ENCODE results near the gene TASL.
"Not testable (repeated sequence)": the region's sequence is repeated elsewhere in the genome, so short reads cannot be mapped to it uniquely, and the experiment has no call there.

The TASL gene

GRCh38 chrX:30580641-30581040, 3.1 kb upstream of the TASL start:
- Histone ChIP-seq H3K27ac (ENCODE audit: low read depth in 2 of 2, low read length in 2 of 2) (no peak overlapping the region), H3K36me3 (ENCODE audit: control insufficient read depth in 2 of 2, insufficient read depth in 2 of 2, low read length in 2 of 2) (no peaks in the 10 kb centered on the region), H3K9ac (ENCODE audit: low read depth in 1 of 2, low read length in 2 of 2) (no peak overlapping the region), H3K4me1 (ENCODE audit: control insufficient read depth in 2 of 2, insufficient read depth in 2 of 2, low read length in 2 of 2) (no peaks in the 10 kb centered on the region), H3K27me3 (ENCODE audit: control insufficient read depth in 2 of 2, insufficient read depth in 2 of 2, low read length in 2 of 2) (no peaks in the 10 kb centered on the region), H3K4me3 (ENCODE audit: low read length in 2 of 2) (no peak overlapping the region), H3K9me3 (ENCODE audit: control insufficient read depth in 2 of 2, low read length in 2 of 2) (no peaks in the 10 kb centered on the region)

GRCh38 chrX:30576881-30577280, 685 bp downstream of the TASL start:
- no peaks in the 10 kb centered on the region for H3K27me3 ChIP-seq (ENCODE audit: control insufficient read depth in 2 of 2, insufficient read depth in 2 of 2, low read length in 2 of 2)
- peak overlapping the region; percentile 55 to 71 for H3K4me3 ChIP-seq (ENCODE audit: low read length in 2 of 2)
- H3K9ac ChIP-seq (ENCODE audit: low read depth in 1 of 2, low read length in 2 of 2) = no peak overlapping the region

DNA sequence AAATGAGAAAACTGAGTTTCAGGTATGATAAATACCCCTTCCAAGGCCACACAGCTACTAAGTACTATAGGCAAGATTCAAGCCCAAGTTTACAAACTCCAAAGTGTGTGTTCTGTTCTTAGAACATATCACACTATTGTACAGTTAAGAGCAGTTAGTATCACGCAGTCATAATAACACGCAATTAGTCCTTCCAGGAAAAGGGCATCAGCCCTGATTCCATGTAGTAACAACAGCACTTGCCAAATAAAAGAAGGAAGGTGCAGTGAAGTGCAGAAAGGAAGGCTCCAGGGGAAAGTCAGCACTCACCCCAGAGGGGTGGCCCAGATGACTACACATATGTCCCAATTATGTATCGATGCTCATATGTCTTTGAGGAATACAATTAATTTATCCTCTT, 4.4 kb downstream of the TASL start:
- Histone ChIP-seq H3K9me3 (ENCODE audit: control insufficient read depth in 2 of 2, low read length in 2 of 2) (no peaks in the 10 kb centered on the region), H3K36me3 (ENCODE audit: control insufficient read depth in 2 of 2, insufficient read depth in 2 of 2, low read length in 2 of 2) (no peaks in the 10 kb centered on the region), H3K27ac (ENCODE audit: low read depth in 2 of 2, low read length in 2 of 2) (no peak overlapping the region), H3K9ac (ENCODE audit: low read depth in 1 of 2, low read length in 2 of 2) (no peak overlapping the region), H3K4me1 (ENCODE audit: control insufficient read depth in 2 of 2, insufficient read depth in 2 of 2, low read length in 2 of 2) (no peaks in the 10 kb centered on the region), H3K27me3 (ENCODE audit: control insufficient read depth in 2 of 2, insufficient read depth in 2 of 2, low read length in 2 of 2) (no peaks in the 10 kb centered on the region), H3K4me3 (ENCODE audit: low read length in 2 of 2) (no peak overlapping the region)

More at GRCh38 chrX:30576881-30577280, 685 bp downstream of the TASL start:
- Histone ChIP-seq H3K36me3 (ENCODE audit: control insufficient read depth in 2 of 2, insufficient read depth in 2 of 2, low read length in 2 of 2) (no peaks in the 10 kb centered on the region), H3K27ac (ENCODE audit: low read depth in 2 of 2, low read length in 2 of 2) (peak overlapping the region; percentile 57 to 77), H3K9me3 (ENCODE audit: control insufficient read depth in 2 of 2, low read length in 2 of 2) (no peaks in the 10 kb centered on the region), H3K4me1 (ENCODE audit: control insufficient read depth in 2 of 2, insufficient read depth in 2 of 2, low read length in 2 of 2) (no peaks in the 10 kb centered on the region)

GRCh38 chrX:30572678-30573077, 4.9 kb downstream of the TASL start:
- no peaks in the 10 kb centered on the region for H3K27me3 ChIP-seq (ENCODE audit: control insufficient read depth in 2 of 2, insufficient read depth in 2 of 2, low read length in 2 of 2)

DNA sequence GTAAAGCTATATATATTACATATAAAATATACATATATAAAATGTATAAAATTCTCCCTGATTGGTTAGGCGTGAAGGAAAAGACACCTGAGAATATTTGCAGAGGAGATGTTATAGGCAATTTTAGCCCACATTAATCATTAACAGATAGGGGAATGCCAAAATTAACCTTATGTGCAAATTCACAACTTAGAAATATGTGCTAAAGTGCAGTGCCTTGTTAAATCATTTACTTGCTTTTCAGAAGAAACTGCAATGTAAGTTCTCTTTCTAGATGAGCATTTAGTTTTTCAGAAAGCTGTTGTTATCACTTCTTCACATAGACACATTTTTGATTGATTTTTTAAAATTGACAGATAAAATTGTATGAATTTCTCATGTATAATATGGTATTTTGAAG, 5.6 kb downstream of the TASL start:
- Histone ChIP-seq H3K27ac (ENCODE audit: low read depth in 2 of 2, low read length in 2 of 2) (no peak overlapping the region), H3K9ac (ENCODE audit: low read depth in 1 of 2, low read length in 2 of 2) (no peak overlapping the region), H3K4me3 (ENCODE audit: low read length in 2 of 2) (no peak overlapping the region), H3K27me3 (ENCODE audit: control insufficient read depth in 2 of 2, insufficient read depth in 2 of 2, low read length in 2 of 2) (no peaks in the 10 kb centered on the region), H3K9me3 (ENCODE audit: control insufficient read depth in 2 of 2, low read length in 2 of 2) (no peaks in the 10 kb centered on the region), H3K4me1 (ENCODE audit: control insufficient read depth in 2 of 2, insufficient read depth in 2 of 2, low read length in 2 of 2) (no peaks in the 10 kb centered on the region), H3K36me3 (ENCODE audit: control insufficient read depth in 2 of 2, insufficient read depth in 2 of 2, low read length in 2 of 2) (no peaks in the 10 kb centered on the region)

More at GRCh38 chrX:30572678-30573077, 4.9 kb downstream of the TASL start:
- H3K4me1 ChIP-seq (ENCODE audit: control insufficient read depth in 2 of 2, insufficient read depth in 2 of 2, low read length in 2 of 2) = no peaks in the 10 kb centered on the region
- no peak overlapping the region for H3K9ac ChIP-seq (ENCODE audit: low read depth in 1 of 2, low read length in 2 of 2)
- no peaks in the 10 kb centered on the region for H3K9me3 ChIP-seq (ENCODE audit: control insufficient read depth in 2 of 2, low read length in 2 of 2)
- H3K36me3 ChIP-seq (ENCODE audit: control insufficient read depth in 2 of 2, insufficient read depth in 2 of 2, low read length in 2 of 2) = no peaks in the 10 kb centered on the region
- H3K27ac ChIP-seq (ENCODE audit: low read depth in 2 of 2, low read length in 2 of 2) = no peak overlapping the region
- no peak overlapping the region for H3K4me3 ChIP-seq (ENCODE audit: low read length in 2 of 2)

DNA sequence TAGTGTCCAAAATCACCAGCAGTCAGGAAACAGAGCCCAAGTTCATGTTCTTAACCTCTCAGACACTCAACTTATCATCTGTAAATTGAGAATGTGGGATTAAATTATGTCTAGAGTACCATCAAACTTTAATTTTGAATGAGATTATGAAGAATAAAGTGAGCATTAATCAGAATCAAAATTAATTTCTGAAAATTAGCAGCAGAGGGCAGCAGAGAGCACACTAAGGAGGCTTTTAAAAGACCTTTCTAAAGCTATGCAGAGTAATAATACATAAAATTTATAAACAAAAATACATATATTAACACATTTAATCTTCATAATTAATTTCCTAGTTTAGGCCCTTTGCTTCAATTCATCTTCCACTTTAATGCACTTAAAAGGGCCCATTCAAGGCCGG, 7.1 kb downstream of the TASL start:
- H3K4me3 ChIP-seq (ENCODE audit: low read length in 2 of 2) = no peak overlapping the region
- H3K27me3 ChIP-seq (ENCODE audit: control insufficient read depth in 2 of 2, insufficient read depth in 2 of 2, low read length in 2 of 2) = no peaks in the 10 kb centered on the region
- H3K4me1 ChIP-seq (ENCODE audit: control insufficient read depth in 2 of 2, insufficient read depth in 2 of 2, low read length in 2 of 2) = no peaks in the 10 kb centered on the region
- no peaks in the 10 kb centered on the region for H3K36me3 ChIP-seq (ENCODE audit: control insufficient read depth in 2 of 2, insufficient read depth in 2 of 2, low read length in 2 of 2)
- no peak overlapping the region for H3K9ac ChIP-seq (ENCODE audit: low read depth in 1 of 2, low read length in 2 of 2)
- no peaks in the 10 kb centered on the region for H3K9me3 ChIP-seq (ENCODE audit: control insufficient read depth in 2 of 2, low read length in 2 of 2)
- H3K27ac ChIP-seq (ENCODE audit: low read depth in 2 of 2, low read length in 2 of 2) = no peak overlapping the region

DNA sequence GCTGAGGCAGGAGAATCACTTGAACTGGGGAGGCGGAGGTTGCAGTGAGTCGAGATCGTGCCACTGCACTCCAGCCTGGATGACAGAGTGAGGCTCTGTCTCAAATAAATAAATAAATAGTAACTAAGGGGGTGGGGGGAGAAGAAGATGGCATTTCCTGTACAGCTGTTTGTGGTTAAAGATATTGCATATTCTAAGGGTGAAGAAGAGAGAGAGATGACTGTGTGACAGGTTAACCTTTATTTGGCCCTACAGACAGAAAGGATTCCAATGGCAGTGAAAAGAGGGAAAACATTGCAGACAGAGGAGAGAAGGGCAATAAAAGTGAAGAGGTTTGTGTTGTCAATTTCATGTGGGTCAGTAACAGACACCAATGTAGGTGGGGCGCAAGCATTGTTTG, 9.4 kb downstream of the TASL start:
- Histone ChIP-seq H3K4me1 (ENCODE audit: control insufficient read depth in 2 of 2, insufficient read depth in 2 of 2, low read length in 2 of 2) (no peaks in the 10 kb centered on the region), H3K27ac (ENCODE audit: low read depth in 2 of 2, low read length in 2 of 2) (no peak overlapping the region), H3K27me3 (ENCODE audit: control insufficient read depth in 2 of 2, insufficient read depth in 2 of 2, low read length in 2 of 2) (no peaks in the 10 kb centered on the region), H3K9ac (ENCODE audit: low read depth in 1 of 2, low read length in 2 of 2) (no peak overlapping the region), H3K4me3 (ENCODE audit: low read length in 2 of 2) (no peak overlapping the region), H3K36me3 (ENCODE audit: control insufficient read depth in 2 of 2, insufficient read depth in 2 of 2, low read length in 2 of 2) (no peaks in the 10 kb centered on the region), H3K9me3 (ENCODE audit: control insufficient read depth in 2 of 2, low read length in 2 of 2) (no peaks in the 10 kb centered on the region)

GRCh38 chrX:30563070-30563469, 14.5 kb downstream of the TASL start:
- H3K9ac ChIP-seq (ENCODE audit: low read depth in 1 of 2, low read length in 2 of 2); H3K4me3 ChIP-seq (ENCODE audit: low read length in 2 of 2); H3K9me3 ChIP-seq (ENCODE audit: control insufficient read depth in 2 of 2, low read length in 2 of 2); H3K27me3 ChIP-seq (ENCODE audit: control insufficient read depth in 2 of 2, insufficient read depth in 2 of 2, low read length in 2 of 2); H3K4me1 ChIP-seq (ENCODE audit: control insufficient read depth in 2 of 2, insufficient read depth in 2 of 2, low read length in 2 of 2); H3K27ac ChIP-seq (ENCODE audit: low read depth in 2 of 2, low read length in 2 of 2); H3K36me3 ChIP-seq (ENCODE audit: control insufficient read depth in 2 of 2, insufficient read depth in 2 of 2, low read length in 2 of 2): not testable (repeated sequence)

DNA sequence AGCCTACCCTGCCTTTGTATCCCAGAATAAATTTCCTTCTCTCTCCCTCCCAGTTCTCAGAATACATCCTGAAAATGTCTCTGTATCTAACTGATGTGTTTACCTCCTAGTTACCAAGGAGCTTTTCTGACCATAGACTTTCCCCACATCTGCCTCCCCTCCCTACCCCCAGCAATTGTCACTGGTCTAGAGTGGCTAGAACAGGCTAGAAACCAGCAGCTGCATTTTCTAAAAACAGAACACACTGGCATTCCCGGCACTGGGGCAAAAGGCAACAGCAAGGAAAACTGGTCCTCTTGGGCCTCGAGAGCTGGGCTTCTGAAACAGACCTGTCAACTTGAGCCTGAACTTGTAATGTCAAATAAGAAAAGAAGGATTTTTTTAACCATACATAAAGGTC, 16.4 kb downstream of the TASL start:
- no peaks in the 10 kb centered on the region for H3K4me1 ChIP-seq (ENCODE audit: control insufficient read depth in 2 of 2, insufficient read depth in 2 of 2, low read length in 2 of 2)
- H3K27ac ChIP-seq (ENCODE audit: low read depth in 2 of 2, low read length in 2 of 2) = no peak overlapping the region
- no peaks in the 10 kb centered on the region for H3K36me3 ChIP-seq (ENCODE audit: control insufficient read depth in 2 of 2, insufficient read depth in 2 of 2, low read length in 2 of 2)
- H3K4me3 ChIP-seq (ENCODE audit: low read length in 2 of 2) = no peak overlapping the region
- H3K27me3 ChIP-seq (ENCODE audit: control insufficient read depth in 2 of 2, insufficient read depth in 2 of 2, low read length in 2 of 2) = no peaks in the 10 kb centered on the region
- H3K9me3 ChIP-seq (ENCODE audit: control insufficient read depth in 2 of 2, low read length in 2 of 2) = no peaks in the 10 kb centered on the region
- no peak overlapping the region for H3K9ac ChIP-seq (ENCODE audit: low read depth in 1 of 2, low read length in 2 of 2)

DNA sequence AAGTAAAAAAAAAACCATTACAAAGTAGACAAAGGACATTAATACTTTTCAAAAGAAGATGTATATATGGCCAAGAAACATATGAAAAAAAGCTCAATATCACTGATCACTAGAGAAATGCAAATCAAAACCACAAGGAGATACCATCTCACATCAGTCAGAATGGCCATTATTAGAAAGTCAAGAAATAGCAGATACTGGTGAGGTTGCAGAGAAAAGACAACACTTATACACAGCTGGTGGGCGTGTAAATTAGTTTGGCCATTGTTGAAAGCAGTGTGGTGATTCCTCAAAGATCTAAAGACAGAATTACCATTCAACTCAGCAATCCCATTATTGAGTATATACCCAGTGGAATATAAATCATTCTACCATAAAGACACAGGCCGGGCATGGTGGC, 39.3 kb downstream of the TASL start:
- H3K9me3 ChIP-seq (ENCODE audit: control insufficient read depth in 2 of 2, low read length in 2 of 2) = peaks cover 0 to 3% of the 10 kb centered on the region in 2 donors
- no peak overlapping the region for H3K9ac ChIP-seq (ENCODE audit: low read depth in 1 of 2, low read length in 2 of 2)
- no peak overlapping the region for H3K27ac ChIP-seq (ENCODE audit: low read depth in 2 of 2, low read length in 2 of 2)
- no peak overlapping the region for H3K4me3 ChIP-seq (ENCODE audit: low read length in 2 of 2)
- no peaks in the 10 kb centered on the region for H3K36me3 ChIP-seq (ENCODE audit: control insufficient read depth in 2 of 2, insufficient read depth in 2 of 2, low read length in 2 of 2)
- no peaks in the 10 kb centered on the region for H3K4me1 ChIP-seq (ENCODE audit: control insufficient read depth in 2 of 2, insufficient read depth in 2 of 2, low read length in 2 of 2)
- H3K27me3 ChIP-seq (ENCODE audit: control insufficient read depth in 2 of 2, insufficient read depth in 2 of 2, low read length in 2 of 2) = no peaks in the 10 kb centered on the region

GRCh38 chrX:30533835-30534234, 43.7 kb downstream of the TASL start:
- no peak overlapping the region for H3K4me3 ChIP-seq (ENCODE audit: low read length in 2 of 2)
- no peaks in the 10 kb centered on the region for H3K27me3 ChIP-seq (ENCODE audit: control insufficient read depth in 2 of 2, insufficient read depth in 2 of 2, low read length in 2 of 2)
- H3K36me3 ChIP-seq (ENCODE audit: control insufficient read depth in 2 of 2, insufficient read depth in 2 of 2, low read length in 2 of 2) = no peaks in the 10 kb centered on the region
- no peak overlapping the region for H3K27ac ChIP-seq (ENCODE audit: low read depth in 2 of 2, low read length in 2 of 2)
- no peaks in the 10 kb centered on the region for H3K9me3 ChIP-seq (ENCODE audit: control insufficient read depth in 2 of 2, low read length in 2 of 2)
- H3K9ac ChIP-seq (ENCODE audit: low read depth in 1 of 2, low read length in 2 of 2) = no peak overlapping the region
- no peaks in the 10 kb centered on the region for H3K4me1 ChIP-seq (ENCODE audit: control insufficient read depth in 2 of 2, insufficient read depth in 2 of 2, low read length in 2 of 2)
